Renal pelvis (tissue), 4 donors: Measurements from ENCODE around the gene GAK. TPM values are rescaled to one million over a fixed set of nuclear protein-coding genes. Genes with fewer than 3 reads are reported as not detected.

Experiments
- DNase-seq: peaks from one replicate; pipeline ENCODE4 v3.0.0-alpha.2; 2013
- polyA plus RNA-seq, 3 donors: library from polyadenylated mRNA; unstranded; fragments of 120-200 nt; gene quantifications; one replicate each; pipeline ENCODE4 v1.2.1, GENCODE V29; 2013; ENCODE audit not compliant: insufficient read length in 3 of 3

The GAK gene
- polyA plus RNA-seq, 3 donors = 69.7 to 87.9 (median 73.2) TPM

- DNase-seq = no peak
Measured at GRCh38 chr4:893276-893994, 38.7 kb downstream of the GAK start.

DNA sequence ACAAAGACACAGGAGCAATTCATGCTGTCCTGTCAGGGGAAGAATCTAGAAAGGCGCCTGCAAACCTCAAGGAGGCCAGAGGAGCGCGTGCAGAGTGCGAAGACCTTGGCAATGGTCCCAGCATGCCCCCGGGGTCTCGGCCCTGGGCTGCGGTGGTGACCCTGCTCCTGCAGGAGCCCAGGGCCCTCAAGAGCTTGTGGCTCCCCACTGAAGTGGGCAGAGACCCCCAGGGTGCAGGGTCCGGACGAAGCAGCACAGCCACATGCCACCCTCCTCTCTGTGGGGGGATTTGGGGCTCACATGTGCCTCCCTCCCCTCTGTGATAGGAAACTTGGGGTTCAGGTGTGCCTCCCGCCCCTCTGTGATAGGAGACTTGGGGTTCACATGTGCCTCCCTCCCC is 39.3 kb downstream of the GAK start:
- DNase-seq = no peak

GRCh38 chr4:891747-892146 is 40.4 kb downstream of the GAK start:
- DNase-seq = no peak

DNA sequence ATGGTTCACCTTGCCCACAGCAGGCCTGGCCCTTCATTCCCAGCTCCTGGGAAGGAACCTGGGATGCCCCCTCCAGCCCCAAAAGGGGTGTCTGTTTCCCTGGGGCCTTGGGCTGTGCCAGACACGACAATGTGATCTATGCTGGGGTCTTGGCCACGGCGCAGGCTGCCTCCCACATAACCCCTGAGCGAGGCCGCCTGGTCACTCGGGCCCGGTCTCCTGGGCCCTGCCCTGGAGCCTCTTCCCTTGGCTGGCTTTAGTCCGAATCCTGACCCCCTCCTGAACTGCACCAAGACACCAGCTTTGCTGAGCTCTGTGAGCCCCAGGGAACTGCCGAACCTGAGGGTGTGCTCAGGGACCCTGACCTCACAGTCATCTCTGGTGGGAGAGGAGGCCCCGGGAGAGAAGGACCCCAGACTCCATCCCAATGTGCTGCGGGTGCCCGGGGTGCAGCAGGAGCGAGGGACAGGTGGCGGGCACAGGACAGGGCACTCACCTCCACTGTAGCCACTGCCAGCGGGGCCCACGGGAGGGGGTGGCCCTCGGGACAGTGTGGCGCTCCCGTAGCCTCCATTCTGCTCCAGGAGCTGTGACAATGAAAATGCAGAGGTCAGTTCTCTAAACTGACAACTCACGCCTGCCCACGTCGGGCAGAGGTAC is 42.0 kb downstream of the GAK start:
- DNase-seq = no peak

- DNase-seq = no peak
Measured at GRCh38 chr4:889516-889915, 42.6 kb downstream of the GAK start.

GRCh38 chr4:888029-888428 is 44.1 kb downstream of the GAK start:
- no peak for DNase-seq

DNA sequence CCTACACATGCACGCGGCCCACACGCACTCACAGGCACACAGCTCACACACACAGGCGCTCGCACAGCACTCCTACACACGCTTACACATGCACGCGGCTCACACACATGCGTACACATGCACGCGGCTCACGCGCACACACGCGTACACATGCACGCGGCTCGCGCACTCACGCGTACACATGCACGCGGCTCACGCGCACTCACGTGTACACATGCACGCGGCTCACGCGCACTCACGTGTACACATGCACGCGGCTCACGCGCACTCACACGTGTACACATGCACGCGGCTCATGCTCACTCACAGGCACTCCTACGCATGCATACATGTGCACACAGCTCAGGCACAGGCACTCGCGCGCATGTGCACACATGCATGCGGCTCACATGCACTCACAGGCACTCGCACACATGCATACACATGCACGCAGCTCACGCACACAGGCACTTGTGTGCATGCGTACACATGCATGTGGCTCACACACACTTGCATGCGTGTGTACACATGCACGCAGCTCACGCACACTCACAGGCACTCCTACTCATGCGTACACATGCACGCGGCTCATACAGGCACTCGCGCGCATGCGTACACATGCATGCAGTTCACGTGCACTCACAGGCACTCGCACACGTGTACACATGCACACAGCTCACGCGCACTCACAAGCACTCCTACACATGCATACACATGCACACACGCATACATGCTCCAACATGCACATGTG is 44.9 kb downstream of the GAK start:
- no peak for DNase-seq

DNA sequence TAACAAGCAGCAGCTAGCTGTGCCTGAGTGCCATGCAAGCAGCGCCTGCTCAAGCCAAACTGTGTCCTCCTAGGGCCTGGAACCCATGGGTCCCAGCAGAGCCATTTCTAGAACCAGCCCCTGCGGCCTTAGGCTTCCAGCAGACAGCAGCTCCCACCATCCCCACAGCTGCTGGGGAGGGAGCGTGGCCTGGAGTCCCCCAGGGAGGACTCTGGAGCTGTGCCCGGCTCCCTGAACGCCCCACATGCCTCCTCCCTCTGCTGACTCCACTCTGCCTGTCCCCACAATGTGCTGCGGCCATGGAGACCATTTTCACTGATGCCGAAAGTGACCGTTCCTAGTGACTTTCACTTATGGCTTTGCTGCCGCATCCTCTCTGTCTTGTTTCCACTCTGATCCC is 45.9 kb downstream of the GAK start:
- DNase-seq = no peak

GRCh38 chr4:885353-885752 is 46.8 kb downstream of the GAK start:
- no peak for DNase-seq

DNA sequence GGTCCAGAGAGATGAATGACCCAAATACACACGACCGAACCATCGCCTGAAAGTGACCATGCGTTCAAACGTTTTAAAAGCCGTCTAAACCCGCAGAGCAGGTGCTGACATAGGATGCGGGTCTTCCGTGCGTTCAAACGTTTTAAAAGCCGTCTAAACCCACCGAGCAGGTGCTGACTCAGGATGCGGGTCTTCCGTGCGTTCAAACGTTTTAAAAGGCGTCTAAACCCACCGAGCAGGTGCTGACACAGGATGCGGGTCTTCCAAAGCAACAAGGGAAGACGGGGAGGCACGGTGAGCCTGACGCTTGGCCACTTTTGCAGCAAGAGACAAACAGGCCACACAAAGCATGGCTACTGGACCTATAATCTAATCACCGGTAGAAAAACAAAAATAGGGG is 47.2 kb downstream of the GAK start:
- DNase-seq = no peak

DNA sequence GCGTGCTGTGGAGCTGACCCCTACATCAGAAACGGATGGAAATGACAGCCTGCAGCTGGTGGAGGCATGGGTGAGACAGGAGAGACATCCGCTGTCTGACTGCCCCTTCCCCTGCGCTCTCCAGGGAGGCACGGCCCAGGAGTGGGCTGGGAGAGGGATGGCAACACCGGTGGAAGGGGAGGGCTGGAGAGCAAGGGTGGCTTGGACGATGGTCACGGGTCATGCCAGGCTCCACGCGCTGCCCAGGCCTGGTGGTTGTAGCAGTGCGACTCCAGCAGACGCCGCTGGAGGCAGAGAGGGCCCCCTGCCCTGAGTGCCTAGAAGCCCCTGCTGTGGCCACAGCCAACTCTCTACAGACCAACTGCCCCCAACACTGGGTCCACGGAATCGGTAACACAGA is 47.9 kb downstream of the GAK start:
- no peak for DNase-seq

GRCh38 chr4:883377-884095 is 48.6 kb downstream of the GAK start:
- no peak for DNase-seq

DNA sequence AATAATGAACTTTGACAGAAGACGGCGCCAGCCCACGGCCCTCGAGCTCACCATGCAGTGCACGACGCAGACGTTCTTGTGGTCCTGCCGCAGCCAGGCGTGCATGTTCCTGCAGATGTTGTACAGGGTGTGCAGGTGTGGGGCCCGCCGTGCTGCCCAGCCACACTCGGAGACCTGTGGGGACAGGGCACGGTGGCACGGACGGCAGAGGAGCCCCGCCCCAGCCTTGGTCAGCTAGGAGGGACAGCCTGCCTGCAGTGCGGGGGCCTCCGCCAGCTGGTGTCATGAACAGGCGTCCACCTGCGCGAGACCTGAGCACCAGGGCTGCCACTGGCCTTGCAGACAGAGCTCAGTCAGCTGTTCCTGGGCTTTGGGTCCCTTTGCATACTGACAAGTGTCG is 49.5 kb downstream of the GAK start:
- DNase-seq = no peak

- no peak for DNase-seq
Measured at GRCh38 chr4:881709-882108, 50.4 kb downstream of the GAK start.

GRCh38 chr4:880684-881405 is 51.3 kb downstream of the GAK start:
- DNase-seq = no peak

DNA sequence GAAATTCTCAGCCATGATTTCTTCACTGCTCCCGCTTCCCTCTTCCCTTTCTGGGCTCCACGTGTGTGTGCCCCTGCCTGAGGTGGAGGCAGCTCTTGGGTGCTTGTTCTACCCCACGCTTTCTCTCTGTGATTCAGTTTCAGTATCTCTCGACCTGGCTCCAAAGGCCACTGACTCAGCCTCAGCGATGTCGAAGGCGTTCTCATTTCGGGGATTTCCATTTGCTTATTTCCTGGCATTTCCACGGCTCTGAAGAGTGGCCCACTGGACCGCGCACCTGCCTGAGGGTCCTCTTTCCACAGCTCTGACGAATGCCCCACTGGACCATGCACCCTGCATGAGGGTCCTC is 52.4 kb downstream of the GAK start:
- no peak for DNase-seq

DNA sequence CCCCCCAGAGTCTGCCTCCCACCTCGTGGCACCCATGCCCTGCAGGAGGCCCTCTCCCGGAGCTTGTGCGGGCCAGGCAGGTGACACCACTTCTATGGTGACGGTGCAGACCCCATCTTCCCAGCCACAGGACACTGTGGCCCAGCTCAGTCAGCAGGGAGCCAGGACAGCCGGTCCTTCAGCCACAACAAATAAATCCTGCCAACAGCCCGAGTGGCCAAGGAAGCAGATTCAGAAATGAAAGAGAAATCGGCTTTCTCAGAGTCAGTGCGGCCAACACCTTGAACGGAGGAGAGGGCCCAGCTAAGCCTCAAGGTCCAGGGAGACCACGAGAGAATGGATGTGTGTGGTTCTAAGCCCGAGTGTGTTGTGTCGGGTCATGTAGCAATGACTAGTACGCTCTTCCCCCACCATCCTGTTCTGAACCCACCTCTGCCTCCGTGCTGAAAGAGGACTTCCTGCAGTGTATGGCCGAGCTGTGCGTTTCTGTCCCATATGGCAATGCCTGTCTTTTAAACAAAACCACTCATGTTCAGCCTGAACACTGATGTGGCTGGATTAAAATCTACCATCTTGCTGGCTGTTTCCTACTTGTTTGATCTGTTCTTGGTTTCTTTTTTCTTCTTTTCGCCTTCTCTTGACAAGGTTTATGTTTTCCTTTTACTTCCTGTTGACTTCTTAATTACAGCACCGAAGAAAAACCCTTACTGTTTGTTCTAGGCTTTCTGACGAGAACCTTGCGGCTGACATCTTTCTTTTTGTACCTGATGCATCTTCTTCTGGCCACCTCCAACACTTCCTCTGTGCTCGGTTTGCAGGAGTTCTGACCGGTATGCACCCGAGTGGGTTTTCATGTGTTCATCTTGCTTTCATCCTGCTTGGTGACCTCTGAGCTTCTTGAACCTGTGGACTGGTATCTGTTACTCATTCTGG is 53.1 kb downstream of the GAK start:
- DNase-seq = no peak

GRCh38 chr4:877502-877901 is 54.6 kb downstream of the GAK start:
- DNase-seq = no peak

DNA sequence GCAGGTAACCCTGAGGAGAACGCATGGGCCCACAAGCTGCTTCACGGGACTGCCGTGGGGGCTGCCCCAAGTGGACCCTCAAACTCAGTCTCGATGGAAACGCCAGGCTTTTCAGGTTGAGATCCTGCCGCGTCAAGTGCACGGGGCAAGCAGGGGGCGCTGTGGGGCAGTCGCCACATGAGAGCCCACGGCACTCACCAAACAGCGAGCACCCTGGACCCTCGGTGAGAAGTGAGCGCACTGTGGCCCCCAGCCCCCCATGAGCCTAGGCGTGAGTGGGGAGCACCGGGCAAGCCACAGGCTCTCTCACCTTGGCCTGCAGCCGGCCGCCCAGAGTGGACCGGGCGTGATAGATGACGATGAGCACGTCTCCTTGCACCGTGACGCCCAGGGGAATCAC is 55.3 kb downstream of the GAK start:
- no peak for DNase-seq

- no peak for DNase-seq
Measured at GRCh38 chr4:875818-876423, 56.2 kb downstream of the GAK start.
